ENCODE data around the gene OOSP1. TPM values are rescaled to one million over a fixed set of nuclear protein-coding genes. Genes with fewer than 3 reads are reported as not detected.

Gene OOSP1
- total RNA-seq, 1 experiment from 2014 or later = not detected

- intact Hi-C loops (cut with micrococcal nuclease; ENCODE audit: unreplicated experiment) = loop anchor here (5.0 kb wide), 2 partner anchors 93 to 167 kb away; partner anchors contain the start of gene TCN1
- H3K4me3 Mint-ChIP-seq (ENCODE audit: low read depth, unreplicated experiment) = no peak overlapping the region
- BruUV-seq (replicated peaks) = no TSS peak
- no peaks in the 10 kb centered on the region for H3K27me3 Mint-ChIP-seq (ENCODE audit: unreplicated experiment)
- H3K4me1 Mint-ChIP-seq (ENCODE audit: low read depth, unreplicated experiment) = peaks cover 20% of the 10 kb centered on the region
- H3K36me3 Mint-ChIP-seq (ENCODE audit: insufficient read depth, unreplicated experiment) = no peaks in the 10 kb centered on the region
- no peaks in the 10 kb centered on the region for H3K9me3 Mint-ChIP-seq (ENCODE audit: low read depth, unreplicated experiment)
- H3K27ac Mint-ChIP-seq (ENCODE audit: unreplicated experiment) = no peak overlapping the region
- DNase-seq = no peak
- CTCF ChIA-PET = interaction anchor here (0.7 kb wide), 1 partner anchor 144 kb away, joined by 3 read pairs; no protein-coding TSS in a partner anchor
- TF ChIP-seq, protein P1, sequence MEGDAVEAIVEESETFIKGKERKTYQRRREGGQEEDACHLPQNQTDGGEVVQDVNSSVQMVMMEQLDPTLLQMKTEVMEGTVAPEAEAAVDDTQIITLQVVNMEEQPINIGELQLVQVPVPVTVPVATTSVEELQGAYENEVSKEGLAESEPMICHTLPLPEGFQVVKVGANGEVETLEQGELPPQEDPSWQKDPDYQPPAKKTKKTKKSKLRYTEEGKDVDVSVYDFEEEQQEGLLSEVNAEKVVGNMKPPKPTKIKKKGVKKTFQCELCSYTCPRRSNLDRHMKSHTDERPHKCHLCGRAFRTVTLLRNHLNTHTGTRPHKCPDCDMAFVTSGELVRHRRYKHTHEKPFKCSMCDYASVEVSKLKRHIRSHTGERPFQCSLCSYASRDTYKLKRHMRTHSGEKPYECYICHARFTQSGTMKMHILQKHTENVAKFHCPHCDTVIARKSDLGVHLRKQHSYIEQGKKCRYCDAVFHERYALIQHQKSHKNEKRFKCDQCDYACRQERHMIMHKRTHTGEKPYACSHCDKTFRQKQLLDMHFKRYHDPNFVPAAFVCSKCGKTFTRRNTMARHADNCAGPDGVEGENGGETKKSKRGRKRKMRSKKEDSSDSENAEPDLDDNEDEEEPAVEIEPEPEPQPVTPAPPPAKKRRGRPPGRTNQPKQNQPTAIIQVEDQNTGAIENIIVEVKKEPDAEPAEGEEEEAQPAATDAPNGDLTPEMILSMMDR (IDR thresholded peaks at IDR 0.05; ENCODE audit: unreplicated experiment) = no peak
Observed at GRCh38 chr11:59960502-59961381, 22.5 kb downstream of the OOSP1 start.

GRCh38 chr11:59962107-59962482, 23.9 kb downstream of the OOSP1 start:
- Mint-ChIP-seq H3K4me3 (ENCODE audit: low read depth, unreplicated experiment) (no peak overlapping the region), H3K36me3 (ENCODE audit: insufficient read depth, unreplicated experiment) (no peaks in the 10 kb centered on the region), H3K4me1 (ENCODE audit: low read depth, unreplicated experiment) (peaks cover 9% of the 10 kb centered on the region), H3K9me3 (ENCODE audit: low read depth, unreplicated experiment) (no peaks in the 10 kb centered on the region), H3K27ac (ENCODE audit: unreplicated experiment) (no peak overlapping the region), H3K27me3 (ENCODE audit: unreplicated experiment) (no peaks in the 10 kb centered on the region)
- no TSS peak for BruUV-seq (replicated peaks)
- TF ChIP-seq, protein P1 (IDR thresholded peaks at IDR 0.05; ENCODE audit: unreplicated experiment) = no peak
- CTCF ChIA-PET = interaction anchor here (1.2 kb wide), 1 partner anchor 43 kb away, joined by 5 read pairs; no protein-coding TSS in a partner anchor
- no peak for DNase-seq
- intact Hi-C loops (cut with micrococcal nuclease; ENCODE audit: unreplicated experiment) = loop anchor here (5.0 kb wide), 2 partner anchors 95 to 165 kb away; partner anchors contain the start of gene TCN1

GRCh38 chr11:59963733-59964132, 25.5 kb downstream of the OOSP1 start, which contains the start of gene OOSP4A:
TSS of gene OOSP4A (plus strand) at chr11:59964033. CDS start at chr11:59964033, 0 bp downstream.
- H3K27ac Mint-ChIP-seq (ENCODE audit: unreplicated experiment) = no peak within 1 kb of the TSS
- H3K9me3 Mint-ChIP-seq (ENCODE audit: low read depth, unreplicated experiment) = no peaks in the 10 kb centered on the region
- BruUV-seq (replicated peaks) = no TSS peak
- TF ChIP-seq, protein P1 (IDR thresholded peaks at IDR 0.05; ENCODE audit: unreplicated experiment) = no peak
- CTCF ChIA-PET = interaction anchor here (1.2 kb wide), 1 partner anchor 10 kb away, joined by 4 read pairs; no protein-coding TSS in a partner anchor
- H3K27me3 Mint-ChIP-seq (ENCODE audit: unreplicated experiment) = no peaks in the 10 kb centered on the region
- no peaks in the 10 kb centered on the region for H3K36me3 Mint-ChIP-seq (ENCODE audit: insufficient read depth, unreplicated experiment)
- intact Hi-C loops (cut with micrococcal nuclease; ENCODE audit: unreplicated experiment) = loop anchor here (5.0 kb wide), 2 partner anchors 96 to 164 kb away; partner anchors contain the start of gene TCN1
- peaks cover 9% of the 10 kb centered on the region for H3K4me1 Mint-ChIP-seq (ENCODE audit: low read depth, unreplicated experiment)
- H3K4me3 Mint-ChIP-seq (ENCODE audit: low read depth, unreplicated experiment) = no peak within 1 kb of the TSS
- DNase-seq = no peak

DNA sequence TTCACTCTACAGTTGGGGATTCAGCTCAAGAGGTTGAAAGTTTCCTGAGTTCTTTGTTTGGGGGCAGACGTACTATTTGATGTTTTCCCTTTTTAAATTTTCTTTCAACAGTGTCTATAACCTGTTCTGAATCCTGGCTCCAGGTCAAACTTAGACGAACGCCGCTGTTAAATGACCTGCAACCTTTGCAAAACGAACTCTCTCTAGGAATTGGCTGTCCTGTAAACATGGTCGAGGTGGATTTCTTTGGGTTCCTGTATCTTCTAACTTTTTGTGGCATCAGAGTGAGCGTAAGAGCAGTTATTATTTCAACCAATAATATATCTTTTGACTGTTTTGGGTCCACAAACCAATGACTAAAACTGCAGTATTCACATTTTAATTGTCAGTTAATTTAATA, 27.2 kb downstream of the OOSP1 start:
- CTCF ChIA-PET = no interaction called here
- Mint-ChIP-seq H3K36me3 (ENCODE audit: insufficient read depth, unreplicated experiment) (no peaks in the 10 kb centered on the region), H3K9me3 (ENCODE audit: low read depth, unreplicated experiment) (no peaks in the 10 kb centered on the region), H3K4me1 (ENCODE audit: low read depth, unreplicated experiment) (peaks cover 9% of the 10 kb centered on the region), H3K27ac (ENCODE audit: unreplicated experiment) (no peak overlapping the region), H3K4me3 (ENCODE audit: low read depth, unreplicated experiment) (no peak overlapping the region), H3K27me3 (ENCODE audit: unreplicated experiment) (no peaks in the 10 kb centered on the region)
- DNase-seq = no peak
- TF ChIP-seq, protein P1 (IDR thresholded peaks at IDR 0.05; ENCODE audit: unreplicated experiment) = no peak
- intact Hi-C loops (cut with micrococcal nuclease; ENCODE audit: unreplicated experiment) = no loop called here
- BruUV-seq (replicated peaks) = no TSS peak
